Thyroid gland (tissue), 4 donors: ENCODE results near the gene RFTN2. TPM values are rescaled to one million over a fixed set of nuclear protein-coding genes. Genes with fewer than 3 reads are reported as not detected.

Experiments
- DNase-seq, 2 donors: peaks; one replicate each; pipeline ENCODE4 v3.0.0-alpha.2; 2019
- H3K27ac ChIP-seq, 3 donors: fragments of 200-600 bp; sonication (generic); 1 replicate in 2 of 3; 2 replicates in 1 of 3; pipeline ENCODE4 v1.5.1; 2016 to 2019; ENCODE audit warnings: mild to moderate bottlenecking in 1 of 3, moderate library complexity in 1 of 3
- H3K27me3 ChIP-seq: fragments of 200-600 bp; sonication (generic); one replicate; pipeline ENCODE4 v1.5.1; 2019
- H3K36me3 ChIP-seq, 2 donors: fragments of 200-600 bp; sonication (generic); one replicate each; pipeline ENCODE4 v1.5.1; 2016 to 2019
- H3K4me1 ChIP-seq, 2 donors: fragments of 200-600 bp; sonication (generic); one replicate each; pipeline ENCODE4 v1.5.1; 2017 to 2019
- H3K4me3 ChIP-seq, 3 donors: fragments of 200-600 bp; sonication (generic); replicated peaks in 1 of 3; 1 replicate in 2 of 3; 2 replicates in 1 of 3; pipeline ENCODE4 v1.5.1; 2016; ENCODE audit warnings: mild to moderate bottlenecking in 1 of 3
- H3K9me3 ChIP-seq: fragments of 200-600 bp; sonication (generic); one replicate; pipeline ENCODE4 v1.5.1; 2017
- POLR2A ChIP-seq, 2 donors: fragments of 450-650 bp; IDR thresholded peaks; one replicate each; pipeline ENCODE4 v1.6.1; 2017; ENCODE audit warnings: antibody characterized with exemption in 2 of 2, mild to moderate bottlenecking in 2 of 2, moderate library complexity in 1 of 2
- WGBS, 2 donors: methylation state at CpG; one replicate each; pipeline ENCODE4 v1.1.5; 2017; 5-methylcytosine and 5-hydroxymethylcytosine counted together
- intact Hi-C: fragments of 100-400 bp; cut with DNase I; formaldehyde crosslinking; loops from one replicate; pipeline ENCODE4 v1.15.1; 2023
- total RNA-seq, 4 donors: library from RNA; depleted of rRNA; stranded (reverse); fragments of >200 nt; gene quantifications; one replicate each; pipeline ENCODE4 v1.2.3, GENCODE V29; 2016
- TF ChIP-seq, protein P1 (sequence below), 6 experiments: fragments of 200-600 bp in 3 of 6; fragments of 450-650 bp in 3 of 6; sonication (generic) in 3 of 6; IDR thresholded peaks; one replicate each; pipeline ENCODE4 v1.5.1; 2016 to 2019; ENCODE audit warnings: antibody characterized with exemption in 6 of 6, mild to moderate bottlenecking in 2 of 6, inconsistent platforms in 1 of 6, moderate library complexity in 1 of 6

Gene RFTN2
- total RNA-seq, 4 donors from 2014 or later, result 5.3 to 12.9 (median 9.4) TPM

DNA sequence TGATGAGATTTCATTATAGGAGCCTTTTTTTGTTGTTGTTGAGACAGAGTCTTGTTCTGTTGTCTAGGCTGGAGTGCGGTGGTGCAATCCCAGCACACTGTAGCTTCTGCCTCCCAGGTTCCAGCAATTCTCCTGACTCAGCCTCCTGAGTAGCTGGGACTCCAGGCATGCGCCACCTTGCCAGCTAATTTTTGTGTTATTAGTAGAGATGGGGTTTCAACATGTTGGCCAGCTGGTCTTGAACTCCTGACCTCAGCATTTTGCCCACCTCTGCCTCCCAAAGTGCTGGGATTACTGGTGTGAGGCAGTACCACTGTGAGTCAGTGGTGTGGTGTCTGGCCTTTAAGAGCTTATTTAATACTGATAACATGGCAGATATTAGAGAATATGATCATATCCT, 99.4 kb downstream of the RFTN2 start:
- Histone ChIP-seq H3K4me1 (no peaks in the 10 kb centered on the region), H3K27me3 (no peaks in the 10 kb centered on the region), H3K4me3 (no peak overlapping the region), H3K27ac (no peak overlapping the region), H3K36me3 (no peaks in the 10 kb centered on the region), H3K9me3 (no peaks in the 10 kb centered on the region)
- 93 to 95% methylated on average over 2 of the region's 2 CpGs for WGBS, 2 donors
- no peak for TF ChIP-seq POLR2A (IDR thresholded peaks at IDR 0.05)
- TF ChIP-seq, protein P1, sequence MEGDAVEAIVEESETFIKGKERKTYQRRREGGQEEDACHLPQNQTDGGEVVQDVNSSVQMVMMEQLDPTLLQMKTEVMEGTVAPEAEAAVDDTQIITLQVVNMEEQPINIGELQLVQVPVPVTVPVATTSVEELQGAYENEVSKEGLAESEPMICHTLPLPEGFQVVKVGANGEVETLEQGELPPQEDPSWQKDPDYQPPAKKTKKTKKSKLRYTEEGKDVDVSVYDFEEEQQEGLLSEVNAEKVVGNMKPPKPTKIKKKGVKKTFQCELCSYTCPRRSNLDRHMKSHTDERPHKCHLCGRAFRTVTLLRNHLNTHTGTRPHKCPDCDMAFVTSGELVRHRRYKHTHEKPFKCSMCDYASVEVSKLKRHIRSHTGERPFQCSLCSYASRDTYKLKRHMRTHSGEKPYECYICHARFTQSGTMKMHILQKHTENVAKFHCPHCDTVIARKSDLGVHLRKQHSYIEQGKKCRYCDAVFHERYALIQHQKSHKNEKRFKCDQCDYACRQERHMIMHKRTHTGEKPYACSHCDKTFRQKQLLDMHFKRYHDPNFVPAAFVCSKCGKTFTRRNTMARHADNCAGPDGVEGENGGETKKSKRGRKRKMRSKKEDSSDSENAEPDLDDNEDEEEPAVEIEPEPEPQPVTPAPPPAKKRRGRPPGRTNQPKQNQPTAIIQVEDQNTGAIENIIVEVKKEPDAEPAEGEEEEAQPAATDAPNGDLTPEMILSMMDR (IDR thresholded peaks at IDR 0.05), result no peak
- intact Hi-C loops, result no loop called here
- no peak for DNase-seq

DNA sequence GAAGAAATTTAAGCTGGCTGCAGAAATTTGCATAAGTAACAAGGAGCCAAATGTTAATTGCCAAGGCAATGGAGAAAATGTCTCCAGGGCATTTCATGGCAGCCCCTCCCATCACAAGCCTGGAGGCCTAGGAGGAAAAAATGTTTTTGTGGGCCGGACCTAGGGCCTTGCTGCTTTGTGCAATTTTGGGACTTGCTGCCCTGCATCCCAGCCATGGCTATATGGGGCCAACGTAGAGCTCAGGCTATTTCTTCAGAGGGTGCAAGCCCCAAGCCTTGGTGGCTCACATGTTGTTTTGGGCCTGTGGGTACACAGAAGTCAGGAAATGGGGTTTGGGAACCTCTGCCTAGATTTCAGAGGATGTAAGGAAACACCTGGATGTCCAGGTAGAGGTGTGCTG, 101.8 kb downstream of the RFTN2 start:
- intact Hi-C loops, result no loop called here
- Histone ChIP-seq H3K4me3 (no peak overlapping the region), H3K9me3 (no peaks in the 10 kb centered on the region), H3K27me3 (no peaks in the 10 kb centered on the region), H3K4me1 (no peaks in the 10 kb centered on the region), H3K27ac (no peak overlapping the region), H3K36me3 (no peaks in the 10 kb centered on the region)
- TF ChIP-seq POLR2A (IDR thresholded peaks at IDR 0.05), result no peak
- TF ChIP-seq, protein P1 (IDR thresholded peaks at IDR 0.05), result no peak
- no peak for DNase-seq
- 98 to 100% methylated on average over 2 of the region's 2 CpGs for WGBS, 2 donors

DNA sequence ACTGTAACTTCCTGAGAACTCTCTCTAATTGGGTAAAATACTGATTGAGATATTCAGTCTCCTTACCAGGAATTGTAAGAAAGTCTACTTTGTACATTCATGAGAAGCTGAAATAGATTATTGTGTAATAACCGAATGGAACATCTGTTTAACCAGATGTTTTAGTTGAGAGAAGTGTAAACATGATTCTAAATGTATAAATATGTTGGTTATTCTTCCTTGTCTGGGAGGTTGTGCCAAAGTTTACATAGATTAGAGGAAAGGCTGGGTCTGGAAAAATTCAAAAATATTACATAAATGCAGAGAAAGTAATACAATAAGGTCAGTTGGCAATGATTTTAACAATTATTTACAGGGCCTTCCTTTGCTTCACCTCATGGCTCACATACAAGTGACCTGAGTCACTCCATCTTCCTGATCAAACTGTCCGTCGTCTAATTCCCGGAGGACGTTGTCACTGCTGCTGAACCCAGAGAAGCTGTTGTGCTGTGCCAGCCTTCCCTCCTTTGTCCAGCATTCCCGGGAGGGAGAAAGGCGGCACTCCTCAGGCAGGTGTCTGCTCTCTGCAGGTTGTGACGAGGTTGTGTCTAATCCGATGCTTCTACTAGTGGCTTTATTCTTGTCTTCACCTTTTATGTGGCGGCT, 103.6 kb downstream of the RFTN2 start:
- WGBS, 2 donors, result 80 to 84% methylated on average over 10 of the region's 10 CpGs
- no peak for DNase-seq
- Histone ChIP-seq H3K27ac (no peak overlapping the region), H3K27me3 (no peaks in the 10 kb centered on the region), H3K36me3 (no peaks in the 10 kb centered on the region), H3K9me3 (no peaks in the 10 kb centered on the region), H3K4me3 (no peak overlapping the region), H3K4me1 (no peaks in the 10 kb centered on the region)
- intact Hi-C loops, result no loop called here
- no peak for TF ChIP-seq POLR2A (IDR thresholded peaks at IDR 0.05)
- TF ChIP-seq, protein P1 (IDR thresholded peaks at IDR 0.05), result no peak

GRCh38 chr2:197560146-197560665, 115.2 kb downstream of the RFTN2 start:
- intact Hi-C loops, result no loop called here
- Histone ChIP-seq H3K4me3 (no peak overlapping the region), H3K36me3 (no peaks in the 10 kb centered on the region), H3K27me3 (no peaks in the 10 kb centered on the region), H3K4me1 (peaks cover 0 to 3% of the 10 kb centered on the region in 2 donors), H3K27ac (no peak overlapping the region), H3K9me3 (no peaks in the 10 kb centered on the region)
- 94 to 95% methylated on average over 9 of the region's 9 CpGs for WGBS, 2 donors
- DNase-seq, result no peak
- TF ChIP-seq, protein P1 (IDR thresholded peaks at IDR 0.05), result no peak
- TF ChIP-seq POLR2A (IDR thresholded peaks at IDR 0.05), result no peak

DNA sequence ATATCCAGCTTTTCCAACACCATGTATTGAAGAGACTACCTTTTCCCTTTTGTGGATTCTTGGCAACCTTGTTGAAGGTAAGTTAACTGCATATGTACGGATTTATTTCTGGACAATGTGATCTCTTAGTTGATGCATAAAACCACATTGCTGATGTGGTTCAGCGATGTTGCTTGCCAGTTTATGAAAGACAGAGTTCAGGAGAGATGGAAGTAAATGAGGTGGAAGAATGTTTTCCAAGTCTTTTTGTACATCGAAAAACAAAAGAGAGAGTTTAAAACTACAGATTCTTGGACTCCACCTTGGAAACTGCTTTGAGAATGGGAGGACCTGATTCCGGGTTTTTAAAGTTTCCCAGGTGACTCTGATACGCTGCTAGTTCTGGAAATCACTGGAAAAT, 115.7 kb downstream of the RFTN2 start:
- 95 to 98% methylated on average over 5 of the region's 5 CpGs for WGBS, 2 donors
- intact Hi-C loops, result no loop called here
- no peak overlapping the region for H3K4me3 ChIP-seq
- peaks cover 0 to 3% of the 10 kb centered on the region in 2 donors for H3K4me1 ChIP-seq
- no peak for TF ChIP-seq POLR2A (IDR thresholded peaks at IDR 0.05)
- TF ChIP-seq, protein P1 (IDR thresholded peaks at IDR 0.05), result no peak
- no peak overlapping the region for H3K27ac ChIP-seq
- DNase-seq, result no peak
- H3K27me3 ChIP-seq, result no peaks in the 10 kb centered on the region
- H3K9me3 ChIP-seq, result no peaks in the 10 kb centered on the region
- H3K36me3 ChIP-seq, result no peaks in the 10 kb centered on the region
